NCI-H748 (cell line): ENCODE measurements around the gene FARSA.
A peak's percentile ranks its signal among the peaks of the same experiment; 100 is the strongest.
"Not testable (repeated sequence)": the region's sequence is repeated elsewhere in the genome, so short reads cannot be mapped to it uniquely, and the experiment has no call there.

Experiments used
- DNase-seq: peaks from one replicate; lab custom pipeline; 2025; ENCODE audit not compliant: unreplicated experiment; lab: John Stamatoyannopoulos, UW

Gene FARSA

DNA sequence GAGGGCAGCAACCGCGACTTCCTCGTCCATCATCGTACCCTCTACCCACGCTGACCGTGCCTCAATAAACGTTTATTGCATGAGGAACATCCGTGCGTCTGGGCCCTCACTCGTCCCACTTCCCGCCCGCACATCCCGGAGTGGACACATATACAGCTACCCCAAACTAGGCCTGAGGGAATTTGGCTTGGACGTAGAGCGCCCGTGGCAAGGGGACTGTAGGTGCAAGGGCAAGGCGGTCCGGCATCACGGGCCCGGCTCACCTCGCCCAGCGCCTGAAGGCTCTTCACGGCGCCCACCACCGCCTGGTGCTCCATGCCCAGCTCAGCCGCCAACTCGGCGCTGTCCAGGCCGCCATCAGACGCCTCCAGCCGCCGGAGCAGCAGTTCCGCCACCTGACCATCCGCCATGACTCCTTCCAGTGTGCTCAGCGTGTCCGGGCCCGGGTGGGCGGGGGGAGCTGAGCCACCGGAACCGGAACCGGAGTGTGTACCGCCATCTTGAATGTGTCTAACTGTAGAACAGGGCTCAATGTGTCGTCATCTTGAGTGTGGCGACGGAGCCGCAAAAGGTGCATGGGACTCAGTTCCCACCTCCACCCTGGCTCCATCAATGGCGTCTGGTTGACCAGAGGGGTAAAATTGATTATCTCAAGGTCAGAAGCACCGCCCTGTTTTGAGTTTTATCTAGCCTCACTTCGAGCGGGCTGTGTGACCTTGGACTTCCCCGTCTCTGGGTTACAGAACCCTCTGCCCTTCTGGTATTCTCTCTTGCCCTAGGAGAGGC, at the start of gene FARSA:
TSS of gene FARSA (minus strand) at position 425 of the 786 bp plus-strand sequence. CDS start at position 410, 15 bp downstream.
- peak; percentile 86 for DNase-seq

- no peak for DNase-seq
These were observed 49.6 kb upstream of the FARSA start for GRCh38 chr19:12983091-12983490.

DNA sequence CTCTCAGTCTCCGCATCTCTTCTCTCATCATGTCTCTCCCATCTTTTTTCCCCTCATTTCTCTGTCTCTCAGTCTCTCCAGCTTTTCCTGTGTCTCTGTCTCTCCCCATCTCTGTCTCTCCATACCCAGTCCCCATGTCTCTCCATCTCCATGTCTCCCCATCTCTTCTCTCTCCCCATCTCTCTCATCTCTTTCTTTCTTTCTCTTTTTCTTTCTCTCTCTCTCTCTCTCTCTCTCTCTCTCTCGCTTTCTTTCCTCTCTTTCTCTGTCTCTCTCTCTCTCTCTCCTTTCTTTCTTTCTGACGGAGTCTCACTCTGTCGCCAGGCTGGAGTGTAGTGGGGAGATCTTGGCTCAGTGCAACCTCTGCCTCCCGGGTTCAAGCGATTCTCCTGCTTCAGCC, 49.1 kb upstream of the FARSA start:
- no peak for DNase-seq

DNA sequence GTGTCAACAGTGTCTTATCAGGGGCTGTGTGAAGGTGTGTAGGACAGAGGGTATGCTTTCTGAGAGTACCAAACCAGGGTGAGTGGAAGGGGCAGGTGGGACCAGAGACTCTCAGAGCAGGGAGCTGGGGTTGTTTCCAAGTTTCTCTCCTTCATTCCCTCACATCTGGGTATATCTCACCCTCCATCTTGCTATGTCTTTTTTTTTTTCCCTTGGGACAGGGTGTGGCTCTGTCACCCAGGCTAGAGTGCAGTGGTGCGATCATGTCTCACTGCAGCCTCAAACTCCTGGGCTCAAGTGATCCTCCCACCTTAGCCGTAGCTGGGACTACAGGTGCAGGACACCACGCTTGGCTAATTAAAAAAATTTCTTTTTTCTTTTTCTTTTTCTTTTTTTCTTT, 46.5 kb upstream of the FARSA start:
- no peak for DNase-seq

DNA sequence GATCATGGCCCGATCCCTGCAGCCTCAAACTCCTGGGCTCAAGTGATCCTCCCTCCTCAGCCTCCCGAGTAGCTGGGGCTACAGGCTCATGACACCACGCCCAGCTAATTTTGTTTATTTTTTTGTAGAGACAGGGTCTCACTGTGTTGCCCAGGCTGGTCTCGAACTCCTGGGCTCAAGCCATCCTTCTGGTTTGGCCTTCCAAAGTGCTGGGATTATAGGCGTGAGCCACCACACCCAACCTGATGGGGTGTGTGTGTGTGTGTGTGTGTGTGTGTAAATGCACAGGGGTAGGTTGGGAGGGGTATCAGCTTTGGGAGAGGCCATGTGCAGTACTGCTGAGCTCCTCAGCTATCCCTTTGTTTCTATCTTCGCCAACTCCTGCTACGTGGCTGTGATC, 42.6 kb upstream of the FARSA start:
- DNase-seq: not testable (repeated sequence)

- no peak for DNase-seq
These were observed 41.8 kb upstream of the FARSA start for GRCh38 chr19:12975221-12975741.

GRCh38 chr19:12974301-12975220, 41.0 kb upstream of the FARSA start:
- no peak for DNase-seq

GRCh38 chr19:12973236-12973635, 39.7 kb upstream of the FARSA start:
- DNase-seq: no peak

DNA sequence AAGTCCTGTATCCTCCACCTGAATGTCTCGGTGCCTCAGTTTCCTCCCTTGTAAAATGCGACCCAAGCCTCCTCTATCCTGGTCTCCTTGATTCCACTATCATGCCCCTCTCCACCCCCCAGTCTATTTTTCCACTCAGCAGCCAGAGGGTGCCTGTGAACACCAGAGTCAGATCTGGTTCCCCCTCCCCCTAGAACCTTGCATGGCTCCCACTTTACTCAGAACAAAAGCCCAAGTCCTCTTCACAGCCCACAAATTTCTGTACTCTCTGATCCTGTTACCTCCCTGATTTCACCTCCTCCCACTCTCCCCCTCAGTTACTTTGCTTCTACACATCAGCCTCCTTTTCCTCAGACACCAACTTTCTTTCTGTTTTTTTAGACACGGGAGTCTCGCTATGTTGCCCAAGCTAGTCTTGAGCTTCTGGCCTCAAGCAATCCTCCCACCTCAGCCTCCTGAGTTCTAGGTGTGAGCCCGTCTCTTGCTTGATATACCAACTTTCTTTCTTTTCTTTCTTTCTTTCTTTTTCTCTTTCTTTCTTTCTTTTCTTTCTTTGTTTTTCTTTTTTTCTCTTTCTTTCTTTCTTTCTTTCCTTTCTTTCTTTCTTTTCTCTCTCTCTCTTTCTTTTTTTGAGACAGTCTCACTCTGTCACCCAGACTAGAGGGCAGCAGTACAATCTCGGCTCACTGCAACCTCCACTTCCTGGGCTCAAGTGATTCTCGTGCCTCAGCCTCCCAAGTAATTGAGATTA, 36.7 kb upstream of the FARSA start:
- no peak for DNase-seq

- DNase-seq: no peak
These were observed 35.9 kb upstream of the FARSA start, which contains the start of gene DAND5 for GRCh38 chr19:12969292-12969988. Gene DAND5, plus strand, starts transcription at chr19:12969576. Its CDS starts 85 bp downstream, at chr19:12969661.

DNA sequence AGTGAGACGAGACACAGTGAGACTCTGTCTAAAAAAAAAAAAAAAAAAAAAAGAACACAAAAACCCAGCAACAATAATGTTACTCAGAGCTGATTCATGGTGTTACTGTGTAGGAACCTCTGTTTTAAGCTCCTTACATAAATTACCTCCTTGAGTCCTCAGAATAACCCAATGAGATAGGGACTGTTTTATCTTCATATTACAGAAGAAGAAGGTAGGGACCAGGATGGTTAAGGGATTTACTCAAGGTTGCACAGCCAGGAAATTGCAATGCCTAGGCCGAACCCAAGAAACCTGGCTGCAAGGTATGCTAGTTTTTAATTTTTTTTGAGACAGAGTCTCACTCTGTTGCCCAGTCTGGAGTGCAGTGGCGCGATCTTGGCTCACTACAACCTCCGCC, 34.4 kb upstream of the FARSA start:
- DNase-seq: no peak

- no peak for DNase-seq
These were observed 32.3 kb upstream of the FARSA start for GRCh38 chr19:12965812-12966135.

- DNase-seq: peak; percentile 78
These were observed 31.7 kb upstream of the FARSA start for GRCh38 chr19:12965017-12965811.

DNA sequence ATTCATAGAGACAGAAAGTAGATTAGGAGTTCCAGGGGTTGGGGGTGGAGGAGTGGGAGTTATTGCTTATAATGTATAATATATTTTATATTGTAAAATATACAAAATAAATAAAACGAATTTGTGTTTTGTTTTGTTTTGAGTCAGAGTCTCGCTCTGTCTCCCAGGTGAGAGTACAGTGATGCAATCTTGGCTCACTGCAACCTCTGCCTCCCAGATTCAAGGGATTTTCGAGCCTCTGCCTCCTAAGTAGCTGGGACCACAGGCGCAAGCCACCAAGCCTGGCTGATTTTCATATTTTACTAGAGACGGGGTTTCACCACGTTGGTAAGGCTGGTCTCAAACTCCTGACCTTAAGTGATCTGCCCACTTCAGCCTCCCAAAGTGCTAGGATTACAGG, 26.0 kb upstream of the FARSA start:
- no peak for DNase-seq

- DNase-seq: not testable (repeated sequence)
These were observed 24.0 kb upstream of the FARSA start for GRCh38 chr19:12957389-12957952.

DNA sequence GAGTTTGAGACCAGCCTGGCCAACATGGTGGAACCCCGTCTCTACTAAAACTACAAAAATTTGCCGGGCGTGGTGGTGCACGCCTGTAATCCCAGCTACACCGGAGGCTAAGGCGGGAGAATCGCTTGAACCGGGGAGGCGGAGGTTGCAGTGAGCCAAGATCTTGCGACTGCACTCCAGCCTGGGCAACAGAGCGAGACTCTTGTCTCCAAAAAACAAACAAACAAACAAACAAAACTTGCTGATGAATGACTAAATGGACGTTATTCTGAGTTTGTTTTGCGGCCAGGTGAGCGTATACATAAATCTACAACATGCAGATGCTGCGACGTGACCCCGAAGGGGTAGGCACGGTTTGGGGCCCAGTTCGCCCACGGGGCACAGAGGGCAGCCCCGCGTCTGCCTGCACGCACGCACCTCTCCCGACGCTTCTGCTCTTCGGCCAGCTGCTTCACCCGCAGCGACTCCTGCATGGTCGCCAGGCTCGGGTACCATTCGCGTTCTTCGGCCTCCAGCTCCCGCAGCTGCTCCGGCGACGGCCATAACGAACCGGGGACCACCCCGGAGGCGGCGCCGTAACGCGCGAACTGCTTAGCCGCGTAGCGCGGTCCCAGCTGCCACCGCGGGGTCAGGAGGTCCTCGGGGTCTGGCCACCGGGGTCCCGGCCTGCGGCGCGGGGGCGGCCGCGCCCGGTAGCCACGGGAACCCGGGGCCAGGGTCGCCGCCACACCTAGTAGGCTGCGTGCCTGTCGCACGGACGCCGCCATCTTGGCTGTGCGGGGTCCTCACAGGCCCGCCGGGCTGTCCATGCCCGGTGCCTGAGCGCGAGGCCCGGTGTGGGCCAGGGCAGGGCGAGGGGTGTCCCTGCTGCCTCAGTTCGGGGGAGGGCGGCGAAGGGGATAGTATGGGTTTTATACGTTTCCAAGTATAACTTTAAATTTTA, 23.2 kb upstream of the FARSA start, which contains the start of gene GADD45GIP1:
TSS of gene GADD45GIP1 (minus strand) at position 778 of the 943 bp plus-strand sequence. CDS start at position 767, 11 bp downstream.
- peak; percentile 78 for DNase-seq

DNA sequence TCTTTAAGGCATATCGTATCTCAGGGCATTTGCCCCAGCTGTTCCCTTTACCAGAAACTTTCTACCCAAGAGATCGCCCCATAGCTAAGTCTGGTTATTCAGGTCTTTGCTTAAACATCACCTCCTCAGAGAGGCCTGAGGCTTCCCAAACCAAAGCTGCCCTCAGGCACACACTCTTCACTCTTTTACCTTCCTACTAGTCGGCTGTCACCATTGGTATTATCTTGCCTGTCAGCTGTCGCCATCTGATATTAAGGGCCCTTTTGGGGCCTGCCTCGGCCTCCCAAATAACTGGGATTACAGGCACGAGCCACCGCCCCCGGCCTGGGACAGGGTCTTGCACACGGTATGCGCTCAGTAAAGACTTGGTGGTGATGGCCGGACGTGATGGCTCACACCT, 22.5 kb upstream of the FARSA start:
- DNase-seq: no peak

DNA sequence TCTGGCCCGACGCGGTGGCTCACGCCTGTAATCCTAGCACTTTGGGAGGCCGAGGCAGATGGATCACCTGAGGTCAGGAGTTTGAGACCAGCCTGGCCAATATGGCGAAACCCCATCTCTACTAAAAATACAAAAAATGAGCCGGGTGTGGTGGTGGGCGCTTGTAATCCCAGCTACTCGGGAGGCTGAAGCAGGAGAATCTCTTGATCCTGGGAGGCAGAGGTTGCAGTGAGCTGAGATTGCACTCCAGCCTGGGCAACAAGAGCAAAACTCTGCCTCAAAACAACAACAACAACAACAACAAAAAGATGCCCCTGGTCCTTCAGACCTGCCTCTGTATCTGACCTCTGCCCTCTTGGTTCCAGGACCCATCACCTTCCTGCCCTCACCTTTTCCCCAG, 22.1 kb upstream of the FARSA start:
- DNase-seq: not testable (repeated sequence)
